IMR-90 (cell line): ENCODE measurements around the gene RERE. TPM values are rescaled to one million over a fixed set of nuclear protein-coding genes. Genes with fewer than 3 reads are reported as not detected.

ENCODE experiments used
- CTCF ChIP-seq: conservative IDR thresholded peaks from 2 replicates; pipeline ENCODE4 v1.5.1; 2012; ENCODE audit warnings: mild to moderate bottlenecking, low read depth, low read length, improper control_type of control experiment
- polyA plus RNA-seq, 3 experiments: library from polyadenylated mRNA; depleted of rRNA; stranded (reverse); fragments of >200 nt; gene quantifications; 2 replicates each; pipeline ENCODE4 v1.2.3, GENCODE V29; 2012; ENCODE audit warnings: low replicate concordance in 1 of 3
- total RNA-seq: library from RNA; depleted of rRNA; stranded (reverse); fragments of >200 nt; gene quantifications from 2 replicates; pipeline ENCODE4 v1.2.3, GENCODE V29; 2012

The RERE gene
- total and polyA plus RNA-seq, 2 of the 4 experiments (the other 2 are of a cell fraction): 11.5 to 25.1 TPM

- no peak for TF ChIP-seq CTCF
Measured at GRCh38 chr1:8845104-8846097, 28.0 kb upstream of the RERE start (continued).
